Testis (tissue), 2 donors: ENCODE measurements around the gene FARS2.

ENCODE experiments used
- CTCF ChIP-seq, 3 experiments: fragments of 450-650 bp in 2 of 3; fragments of 200-600 bp in 1 of 3; sonication (generic) in 1 of 3; IDR thresholded peaks; one replicate each; pipeline ENCODE4 v1.5.1; 2016 to 2019; ENCODE audit warnings: antibody characterized with exemption in 3 of 3, mild to moderate bottlenecking in 2 of 3, moderate library complexity in 1 of 3
- POLR2A ChIP-seq: fragments of 450-650 bp; IDR thresholded peaks from one replicate; pipeline ENCODE4 v1.6.1; 2017; ENCODE audit warnings: antibody characterized with exemption, mild to moderate bottlenecking, moderate library complexity

DNA sequence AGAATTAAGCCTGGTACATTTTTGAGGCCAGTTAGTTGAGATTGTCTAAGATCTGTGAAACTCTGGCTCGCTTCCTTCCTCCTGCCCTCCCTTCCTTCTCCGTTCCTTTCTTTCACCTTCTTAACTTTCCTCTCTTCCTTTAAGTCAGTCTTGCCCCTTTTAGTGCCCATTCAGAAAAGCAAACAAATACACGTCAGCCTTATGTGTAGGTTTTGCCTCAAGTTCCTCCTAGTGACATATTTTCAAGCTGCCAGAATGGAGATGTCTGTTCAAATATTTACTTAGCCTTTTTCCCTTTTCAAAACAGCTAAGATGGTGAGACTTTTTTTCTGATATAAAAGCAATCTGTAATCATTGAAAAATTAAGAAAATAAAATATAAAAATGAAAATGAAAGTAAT is 178.4 kb downstream of the FARS2 start:
- TF ChIP-seq CTCF (IDR thresholded peaks at IDR 0.05) (no peak), POLR2A (no peak)
